ENCODE measurements around the gene SLC6A13.
"Not testable (repeated sequence)": the region's sequence is repeated elsewhere in the genome, so short reads cannot be mapped to it uniquely, and the experiment has no call there.

The SLC6A13 gene

DNA sequence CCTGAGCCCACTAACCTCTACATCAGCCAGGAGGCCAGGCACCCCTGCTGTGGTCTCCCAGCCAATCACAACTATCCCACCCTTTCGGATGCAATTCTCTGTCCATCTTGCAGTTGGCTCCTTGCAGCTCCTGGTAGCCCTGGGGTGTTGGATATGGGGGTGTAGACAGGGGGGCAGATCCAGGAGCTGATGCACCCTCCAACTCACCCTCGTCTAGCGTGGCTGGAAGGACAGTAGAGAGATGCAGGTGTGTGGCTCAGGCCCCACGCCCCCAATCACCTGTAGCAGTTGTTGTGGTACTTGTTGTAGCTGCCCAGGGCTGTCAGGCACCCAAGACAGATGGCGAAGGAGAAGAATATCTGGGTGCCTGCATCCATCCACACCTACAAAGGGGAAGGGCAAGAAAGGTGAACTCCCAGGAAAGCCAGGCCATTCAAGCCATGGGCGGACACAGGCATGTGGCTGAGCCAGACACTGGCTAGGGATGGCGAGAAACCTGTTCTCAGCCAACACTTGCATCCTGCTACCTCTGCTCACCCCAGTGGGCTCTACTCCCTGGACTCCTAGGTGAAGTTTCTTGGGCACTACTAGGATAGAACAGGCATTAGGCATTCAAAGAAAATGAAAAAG is 35.2 kb downstream of the SLC6A13 start:
- H3K9me3 Mint-ChIP-seq, result no peaks in the 10 kb centered on the region
- H3K27ac Mint-ChIP-seq, result no peak overlapping the region
- no peaks in the 10 kb centered on the region for H3K36me3 Mint-ChIP-seq (ENCODE audit: insufficient read depth)
- no peak for ATAC-seq (replicated peaks)
- no peak for DNase-seq
- no peak overlapping the region for H3K4me3 Mint-ChIP-seq
- no peaks in the 10 kb centered on the region for H3K4me1 Mint-ChIP-seq (ENCODE audit: low read depth in 2 of 2)
- peaks cover 31 to 69% of the 10 kb centered on the region in 2 donors for H3K27me3 Mint-ChIP-seq

DNA sequence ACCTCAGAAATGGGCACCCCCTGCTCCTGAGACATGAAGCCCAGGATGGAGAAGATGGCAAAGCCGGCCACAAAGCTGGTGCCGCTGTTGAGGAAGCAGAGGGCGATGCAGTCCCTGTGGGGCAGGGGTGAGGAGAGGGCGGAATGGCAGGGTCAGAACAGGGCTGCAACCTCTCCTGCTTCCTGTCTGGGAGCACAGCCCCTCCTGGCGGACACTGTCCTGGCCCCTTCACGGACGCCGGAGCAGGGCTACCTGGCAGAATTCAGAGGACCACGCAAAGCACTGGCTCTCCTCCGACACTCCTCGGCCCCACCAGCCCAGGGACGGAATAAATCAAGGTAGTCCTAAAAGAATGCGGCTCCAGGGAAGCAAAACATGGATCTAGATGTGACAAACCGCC is 36.2 kb downstream of the SLC6A13 start:
- ATAC-seq (replicated peaks) (no peak), DNase-seq (no peak)
- Mint-ChIP-seq H3K4me3 (no peak overlapping the region), H3K27me3 (peaks cover 31 to 72% of the 10 kb centered on the region in 2 donors), H3K4me1 (ENCODE audit: low read depth in 2 of 2) (no peaks in the 10 kb centered on the region), H3K36me3 (ENCODE audit: insufficient read depth) (no peaks in the 10 kb centered on the region), H3K27ac (no peak overlapping the region), H3K9me3 (no peaks in the 10 kb centered on the region)

DNA sequence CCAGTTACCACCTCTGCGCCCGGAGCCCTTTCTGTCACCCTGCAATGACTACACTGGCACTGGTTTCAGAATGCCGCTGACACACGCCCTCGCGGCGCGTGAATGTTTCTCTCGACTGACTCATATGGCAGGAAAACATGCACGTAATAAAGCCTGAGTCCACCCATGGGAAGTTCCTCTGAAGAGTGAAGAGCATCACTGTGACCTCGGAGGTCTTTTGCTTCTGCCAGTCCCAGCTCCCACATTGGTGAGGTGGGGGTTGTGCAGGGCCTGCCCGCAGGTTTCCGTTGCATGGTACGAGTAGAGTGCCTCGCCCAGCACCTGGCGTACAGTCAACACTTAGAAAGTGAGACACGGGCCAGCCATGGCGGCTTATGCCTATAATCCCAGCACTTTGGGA is 37.6 kb downstream of the SLC6A13 start:
- DNase-seq (no peak), ATAC-seq (replicated peaks) (no peak)
- Mint-ChIP-seq H3K4me3 (no peak overlapping the region), H3K27ac (no peak overlapping the region), H3K4me1 (ENCODE audit: low read depth in 2 of 2) (peaks cover 0 to 2% of the 10 kb centered on the region in 2 donors), H3K27me3 (peaks cover 23 to 72% of the 10 kb centered on the region in 2 donors), H3K36me3 (ENCODE audit: insufficient read depth) (no peaks in the 10 kb centered on the region), H3K9me3 (no peaks in the 10 kb centered on the region)

DNA sequence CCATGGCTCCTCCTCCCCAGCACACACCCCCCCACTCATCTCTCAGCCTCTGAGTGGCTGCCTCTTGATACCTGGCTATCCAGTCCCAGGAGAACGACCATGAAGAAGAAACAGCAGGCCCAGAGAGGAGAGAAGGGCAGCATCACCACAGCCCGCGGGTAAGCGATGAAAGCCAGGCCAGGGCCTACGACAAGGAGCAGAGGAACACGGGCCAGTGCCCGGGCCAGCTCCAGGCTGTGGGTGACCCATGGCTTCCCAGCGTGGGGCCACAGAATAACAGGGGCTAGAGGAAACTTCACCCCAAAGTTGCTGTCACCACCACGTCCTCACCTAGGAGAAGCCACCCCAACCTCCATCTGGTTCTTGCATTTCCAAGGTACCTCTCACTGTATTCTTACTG is 38.3 kb downstream of the SLC6A13 start:
- H3K36me3 Mint-ChIP-seq (ENCODE audit: insufficient read depth), result no peaks in the 10 kb centered on the region
- DNase-seq (no peak), ATAC-seq (replicated peaks) (no peak)
- H3K4me1 Mint-ChIP-seq (ENCODE audit: low read depth in 2 of 2), result peaks cover 3% of the 10 kb centered on the region in 2 donors
- H3K4me3 Mint-ChIP-seq, result no peak overlapping the region
- H3K9me3 Mint-ChIP-seq, result no peaks in the 10 kb centered on the region
- peaks cover 17 to 72% of the 10 kb centered on the region in 2 donors for H3K27me3 Mint-ChIP-seq
- H3K27ac Mint-ChIP-seq, result no peak overlapping the region

DNA sequence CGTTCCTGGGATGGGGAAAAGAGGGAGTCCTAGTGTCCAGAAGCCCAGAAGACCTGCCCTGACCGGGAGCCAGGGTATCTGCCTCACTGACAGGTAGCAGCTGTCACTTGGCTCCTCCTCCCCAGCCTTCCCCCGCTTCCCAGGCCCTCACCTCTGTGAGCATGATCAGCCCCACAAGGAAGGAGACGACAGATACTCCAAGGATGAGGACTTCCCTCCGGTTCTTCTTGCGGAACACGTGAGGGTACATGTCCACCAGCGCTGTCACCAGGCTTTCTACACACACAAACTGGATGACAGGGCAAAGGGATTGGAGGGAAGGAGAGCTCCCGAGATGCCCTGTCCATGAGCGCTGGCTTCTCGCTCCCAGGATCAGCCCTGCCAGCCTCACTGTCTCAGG is 38.8 kb downstream of the SLC6A13 start:
- DNase-seq, result no peak
- H3K4me1 Mint-ChIP-seq (ENCODE audit: low read depth in 2 of 2), result peaks cover 3% of the 10 kb centered on the region in 2 donors

DNA sequence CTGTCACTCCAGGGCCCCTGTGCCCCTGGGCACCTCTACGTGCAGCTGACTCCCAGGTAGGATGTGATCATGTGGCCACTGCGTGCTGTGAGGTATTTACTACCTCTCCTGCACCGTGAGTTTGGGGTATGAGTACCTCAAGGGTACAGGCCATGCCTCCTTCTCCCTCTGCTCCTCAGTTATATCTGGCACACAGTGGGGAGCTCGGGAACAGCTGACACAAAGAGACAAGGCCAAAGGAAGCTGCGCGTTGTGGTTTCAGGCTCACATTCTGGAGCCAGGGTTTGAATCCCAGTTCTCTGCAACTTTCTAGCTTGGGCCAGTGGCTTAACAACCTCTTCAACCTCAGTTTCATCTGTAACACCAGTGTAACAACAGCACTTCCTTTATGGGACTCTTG is 40.9 kb downstream of the SLC6A13 start:
- Mint-ChIP-seq H3K9me3 (no peaks in the 10 kb centered on the region), H3K4me1 (ENCODE audit: low read depth in 2 of 2) (peaks cover 3% of the 10 kb centered on the region in 2 donors), H3K36me3 (ENCODE audit: insufficient read depth) (no peaks in the 10 kb centered on the region), H3K4me3 (no peak overlapping the region), H3K27ac (no peak overlapping the region), H3K27me3 (peaks cover 13 to 70% of the 10 kb centered on the region in 2 donors)
- DNase-seq (no peak), ATAC-seq (replicated peaks) (no peak)

More for the DNA sequence above, 38.8 kb downstream of the SLC6A13 start:
- H3K27me3 Mint-ChIP-seq, result peaks cover 12 to 68% of the 10 kb centered on the region in 2 donors
- H3K27ac Mint-ChIP-seq, result no peak overlapping the region
- no peaks in the 10 kb centered on the region for H3K9me3 Mint-ChIP-seq
- H3K4me3 Mint-ChIP-seq, result no peak overlapping the region
- no peak for ATAC-seq (replicated peaks)
- H3K36me3 Mint-ChIP-seq (ENCODE audit: insufficient read depth), result no peaks in the 10 kb centered on the region

DNA sequence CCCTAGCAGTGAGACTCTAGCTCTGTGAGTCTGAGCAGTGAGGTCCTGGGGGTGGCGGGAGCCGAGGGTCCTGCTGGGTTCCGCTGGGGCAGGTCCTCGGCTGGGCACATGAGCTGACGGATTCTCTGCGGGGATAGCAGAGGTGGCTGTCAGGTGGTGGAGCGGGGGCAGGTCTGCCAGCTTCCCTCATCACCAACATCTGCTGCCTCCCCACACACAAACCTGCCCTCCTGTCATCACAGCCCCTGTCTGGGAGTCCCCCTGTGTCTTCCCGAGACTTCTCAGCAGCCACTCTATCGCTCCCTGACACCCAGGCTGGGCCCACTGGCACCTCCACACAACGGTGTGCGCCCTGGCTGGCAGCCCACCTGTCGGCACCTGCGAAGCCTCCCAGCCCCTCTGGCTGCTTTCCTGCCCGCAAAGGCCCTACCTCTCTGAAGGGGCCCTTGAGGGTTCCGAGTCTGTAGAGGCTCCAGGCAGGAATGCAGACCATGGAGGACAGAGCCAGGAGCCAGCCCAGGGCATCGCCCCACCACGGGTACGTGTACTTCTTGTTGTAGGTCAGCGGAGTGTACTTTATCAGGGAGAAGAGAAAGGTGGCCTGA is 41.6 kb downstream of the SLC6A13 start:
- DNase-seq (no peak), ATAC-seq (replicated peaks) (no peak)
- H3K4me3 Mint-ChIP-seq, result no peak overlapping the region
- peaks cover 3% of the 10 kb centered on the region in 2 donors for H3K4me1 Mint-ChIP-seq (ENCODE audit: low read depth in 2 of 2)
- H3K9me3 Mint-ChIP-seq, result no peaks in the 10 kb centered on the region
- H3K27me3 Mint-ChIP-seq, result peaks cover 14 to 74% of the 10 kb centered on the region in 2 donors
- H3K36me3 Mint-ChIP-seq (ENCODE audit: insufficient read depth), result no peaks in the 10 kb centered on the region
- H3K27ac Mint-ChIP-seq, result no peak overlapping the region

DNA sequence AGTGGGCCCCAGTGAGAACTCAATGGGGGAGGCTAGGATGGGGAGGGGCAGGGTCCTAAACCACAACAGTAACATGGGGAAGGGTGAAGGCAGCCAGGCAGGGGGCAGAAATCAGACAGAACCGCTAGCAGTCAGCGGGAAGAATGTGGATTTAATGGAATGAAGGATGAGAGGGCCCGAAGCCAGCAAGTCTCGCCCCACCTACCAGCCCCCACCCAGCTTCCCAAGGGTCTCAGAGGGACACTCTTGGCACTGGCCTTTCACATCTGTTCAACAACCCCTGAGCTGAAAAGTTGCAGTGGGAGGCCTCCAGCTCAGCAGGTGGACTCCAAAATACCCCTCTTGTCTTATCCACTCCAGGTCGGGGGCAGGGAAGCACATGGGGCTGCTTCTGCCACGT is 42.1 kb downstream of the SLC6A13 start:
- H3K27me3 Mint-ChIP-seq, result peaks cover 9 to 74% of the 10 kb centered on the region in 2 donors
- ATAC-seq (replicated peaks), result no peak
- no peak overlapping the region for H3K4me3 Mint-ChIP-seq
- no peaks in the 10 kb centered on the region for H3K36me3 Mint-ChIP-seq (ENCODE audit: insufficient read depth)
- no peak for DNase-seq
- H3K9me3 Mint-ChIP-seq, result no peaks in the 10 kb centered on the region
- peaks cover 3% of the 10 kb centered on the region in 2 donors for H3K4me1 Mint-ChIP-seq (ENCODE audit: low read depth in 2 of 2)
- H3K27ac Mint-ChIP-seq, result no peak overlapping the region

DNA sequence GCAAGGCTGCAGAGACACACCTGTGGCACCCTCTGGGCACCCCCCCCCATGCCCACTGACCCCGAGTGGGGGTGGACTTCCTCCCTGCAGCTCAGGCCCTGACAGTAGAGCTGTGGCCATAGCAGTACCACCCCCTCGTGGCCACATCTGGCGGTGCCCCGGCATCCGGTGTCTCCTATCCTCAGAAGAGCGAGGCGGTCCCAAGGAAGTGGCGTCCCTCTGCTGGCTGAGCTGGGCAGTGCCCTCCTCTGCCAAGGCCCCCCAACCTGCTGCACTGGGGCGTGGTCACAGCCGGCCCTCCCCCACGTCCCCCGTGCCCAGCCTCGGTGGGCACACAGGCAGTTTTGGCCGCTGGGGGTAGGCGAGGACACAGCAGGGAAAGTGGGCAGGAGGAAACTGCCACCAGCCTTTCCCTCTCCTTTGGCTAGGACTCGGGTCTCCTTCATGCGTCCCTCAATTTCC is 42.7 kb downstream of the SLC6A13 start:
- Mint-ChIP-seq H3K27ac (no peak overlapping the region), H3K9me3 (no peaks in the 10 kb centered on the region), H3K36me3 (ENCODE audit: insufficient read depth) (no peaks in the 10 kb centered on the region), H3K4me3 (no peak overlapping the region), H3K4me1 (ENCODE audit: low read depth in 2 of 2) (peaks cover 3% of the 10 kb centered on the region in 2 donors), H3K27me3 (peaks cover 9 to 79% of the 10 kb centered on the region in 2 donors)
- peak; percentile 17 to 37 (median 23) for DNase-seq
- ATAC-seq (replicated peaks), result peak; percentile 79

DNA sequence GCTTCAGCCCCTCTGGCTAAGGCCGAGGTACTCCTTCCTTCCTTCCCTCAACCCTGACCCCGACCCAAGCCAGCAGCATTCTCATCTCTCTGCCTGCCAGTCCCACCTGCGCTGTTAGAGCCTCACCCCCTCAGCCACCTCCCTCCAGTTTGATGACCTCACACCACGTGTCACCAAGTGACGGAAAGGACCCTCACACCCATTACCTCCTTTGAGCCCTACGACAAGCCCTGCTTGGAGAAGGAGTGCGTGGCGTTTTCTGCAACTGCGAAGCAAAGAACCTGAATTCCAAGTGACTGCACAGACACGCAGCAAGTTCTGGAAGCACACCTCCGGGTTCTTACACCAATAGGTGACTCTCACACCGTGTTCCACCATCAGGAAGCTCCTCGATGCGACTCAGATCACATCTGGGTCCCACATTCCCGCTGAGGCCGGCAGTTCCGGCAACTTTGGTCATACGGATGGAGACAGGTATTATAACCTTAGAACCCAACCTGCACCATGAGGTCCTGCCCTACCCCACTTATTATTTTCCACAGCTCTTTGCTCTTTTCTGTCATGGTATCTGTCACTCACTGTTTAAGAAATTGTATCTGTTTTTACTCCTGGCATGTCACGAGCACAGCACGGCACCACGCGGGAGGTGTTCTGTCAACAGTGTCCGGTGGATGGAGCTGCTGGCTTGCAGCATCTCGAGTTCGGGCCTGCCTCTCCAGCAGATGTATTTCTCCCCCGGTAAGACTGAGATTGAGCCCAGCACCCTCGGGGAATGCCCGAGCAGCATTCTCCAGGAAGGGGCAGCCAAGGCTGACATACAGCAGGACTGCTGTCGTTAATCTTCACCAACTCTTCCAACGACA is 43.7 kb downstream of the SLC6A13 start:
- Mint-ChIP-seq H3K4me3 (no peak overlapping the region), H3K4me1 (ENCODE audit: low read depth in 2 of 2) (peaks cover 3% of the 10 kb centered on the region in 2 donors), H3K27me3 (peaks cover 11 to 81% of the 10 kb centered on the region in 2 donors), H3K36me3 (ENCODE audit: insufficient read depth) (no peaks in the 10 kb centered on the region), H3K27ac (no peak overlapping the region), H3K9me3 (no peaks in the 10 kb centered on the region)
- no peak for DNase-seq
- ATAC-seq (replicated peaks), result no peak

DNA sequence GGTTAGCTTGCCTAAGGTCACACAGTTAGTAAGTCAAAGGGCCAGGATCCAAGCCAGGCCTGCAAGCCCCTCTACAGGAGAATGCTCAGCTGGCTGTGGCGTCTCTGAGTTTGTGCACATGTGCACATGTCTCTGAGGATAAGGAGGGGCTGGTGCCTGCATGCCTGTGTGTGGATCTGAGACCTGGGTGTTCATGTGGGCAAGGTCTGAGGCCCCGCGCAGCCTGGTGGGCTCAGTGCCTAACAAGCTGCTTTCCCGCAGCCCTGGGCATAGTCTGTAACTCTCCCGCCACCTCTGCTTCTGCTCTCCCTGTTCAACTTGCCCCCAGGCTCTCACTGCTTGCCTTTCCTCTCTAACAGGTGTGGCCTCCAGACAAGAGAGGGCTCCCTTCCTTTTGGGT is 44.4 kb downstream of the SLC6A13 start:
- DNase-seq (no peak), ATAC-seq (replicated peaks) (no peak)
- Mint-ChIP-seq H3K4me3 (no peak overlapping the region), H3K9me3 (no peaks in the 10 kb centered on the region), H3K27ac (no peak overlapping the region), H3K36me3 (ENCODE audit: insufficient read depth) (no peaks in the 10 kb centered on the region), H3K27me3 (peaks cover 18 to 83% of the 10 kb centered on the region in 2 donors), H3K4me1 (ENCODE audit: low read depth in 2 of 2) (peaks cover 3 to 8% of the 10 kb centered on the region in 2 donors)

DNA sequence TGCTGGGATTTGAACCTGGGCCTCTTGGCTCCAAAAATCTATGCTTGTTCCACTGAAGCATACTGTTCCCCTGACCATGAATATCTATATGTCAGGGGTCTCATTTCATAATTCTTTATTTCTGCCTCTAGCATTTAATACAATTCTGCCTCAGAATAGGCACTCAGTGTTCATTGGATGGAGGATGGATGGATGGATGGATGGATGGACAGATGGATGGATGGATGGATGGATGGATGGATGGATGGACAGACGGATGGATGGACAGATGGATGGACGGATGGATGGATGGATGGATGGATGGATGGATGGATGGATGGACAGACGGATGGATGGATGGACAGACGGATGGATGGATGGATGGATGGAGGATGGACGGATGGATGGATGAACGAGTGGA is 45.6 kb downstream of the SLC6A13 start:
- ATAC-seq (replicated peaks); H3K9me3 Mint-ChIP-seq; H3K27ac Mint-ChIP-seq; DNase-seq; H3K4me3 Mint-ChIP-seq; H3K36me3 Mint-ChIP-seq (ENCODE audit: insufficient read depth): not testable (repeated sequence)
- Mint-ChIP-seq H3K27me3 (peaks cover 27 to 87% of the 10 kb centered on the region in 2 donors), H3K4me1 (ENCODE audit: low read depth in 2 of 2) (peaks cover 3 to 11% of the 10 kb centered on the region in 2 donors)

DNA sequence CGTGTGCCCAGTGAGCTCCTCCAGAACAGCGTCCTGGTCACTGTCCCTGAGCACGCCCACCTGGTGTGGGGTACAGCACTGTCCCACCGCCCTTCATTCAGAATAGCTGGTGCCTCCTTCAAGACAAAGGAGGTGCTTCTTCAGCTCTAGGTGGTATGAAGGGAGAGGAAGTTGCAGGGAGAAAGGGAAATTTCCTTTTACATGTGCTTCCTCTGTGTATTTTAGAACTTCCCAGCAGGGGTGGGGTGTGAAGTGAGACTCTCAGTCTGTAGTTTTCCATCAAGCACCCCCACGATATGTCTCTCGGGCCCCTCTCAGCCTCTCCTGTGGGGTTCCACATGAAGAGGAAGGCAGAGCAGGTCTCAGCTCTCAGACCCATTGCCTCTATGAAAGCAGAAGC is 47.5 kb downstream of the SLC6A13 start:
- DNase-seq, result no peak
- H3K9me3 Mint-ChIP-seq, result no peaks in the 10 kb centered on the region
- H3K4me1 Mint-ChIP-seq (ENCODE audit: low read depth in 2 of 2), result peaks cover 3 to 9% of the 10 kb centered on the region in 2 donors
- no peak overlapping the region for H3K4me3 Mint-ChIP-seq
- H3K27ac Mint-ChIP-seq, result no peak overlapping the region
- H3K36me3 Mint-ChIP-seq (ENCODE audit: insufficient read depth), result no peaks in the 10 kb centered on the region
- ATAC-seq (replicated peaks), result no peak
- H3K27me3 Mint-ChIP-seq, result peaks cover 42 to 87% of the 10 kb centered on the region in 2 donors
